Measurements from ENCODE around the gene CAMK4. TPM values are rescaled to one million over a fixed set of nuclear protein-coding genes. Genes with fewer than 3 reads are reported as not detected.

The CAMK4 gene
- total and polyA plus RNA-seq, 4 donors, result 0.27 to 1.4 (median 1.2) TPM

DNA sequence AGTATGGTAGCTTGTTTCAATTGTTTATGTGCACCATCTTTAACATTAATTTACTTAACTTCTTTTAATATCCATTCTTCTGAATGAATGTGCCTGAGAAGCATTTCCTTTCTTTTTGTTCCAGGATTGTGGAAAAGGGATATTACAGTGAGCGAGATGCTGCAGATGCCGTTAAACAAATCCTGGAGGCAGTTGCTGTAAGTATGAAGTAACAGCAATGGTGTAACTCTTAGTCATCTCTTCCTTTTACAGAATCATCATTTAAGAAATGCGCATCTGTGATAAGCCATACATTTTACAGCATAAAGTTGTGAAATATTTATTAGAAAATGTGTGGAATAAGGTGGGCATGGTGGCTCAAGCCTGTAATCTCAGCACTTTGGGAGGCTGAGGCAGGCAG, 170.4 kb downstream of the CAMK4 start:
- Histone ChIP-seq H3K36me3 (ENCODE audit: control insufficient read depth in 4 of 4, insufficient read depth in 3 of 4, low read depth in 1 of 4, low read length in 3 of 4) (no peaks in the 10 kb centered on the region), H3K4me1 (ENCODE audit: control insufficient read depth in 4 of 4, insufficient read depth in 4 of 4, low read length in 3 of 4) (no peaks in the 10 kb centered on the region), H3K27me3 (ENCODE audit: control insufficient read depth in 4 of 4, insufficient read depth in 4 of 4, low read length in 3 of 4) (no peaks in the 10 kb centered on the region), H3K9me3 (ENCODE audit: control insufficient read depth in 4 of 4, low read length in 3 of 4) (no peaks in the 10 kb centered on the region), H3K4me3 (ENCODE audit: low read depth in 1 of 3, low read length in 3 of 3) (no peak overlapping the region), H3K9ac (ENCODE audit: low read depth in 1 of 2, low read length in 2 of 2) (no peak overlapping the region), H3K27ac (ENCODE audit: low read depth in 1 of 2, low read length in 2 of 2) (no peak overlapping the region)
- no peak for TF ChIP-seq NR2F2 (IDR thresholded peaks at IDR 0.05)
- no peak for TF ChIP-seq HNF4A (conservative IDR thresholded peaks at IDR 0.05)
- TF ChIP-seq, protein P1, sequence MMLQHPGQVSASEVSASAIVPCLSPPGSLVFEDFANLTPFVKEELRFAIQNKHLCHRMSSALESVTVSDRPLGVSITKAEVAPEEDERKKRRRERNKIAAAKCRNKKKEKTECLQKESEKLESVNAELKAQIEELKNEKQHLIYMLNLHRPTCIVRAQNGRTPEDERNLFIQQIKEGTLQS (IDR thresholded peaks at IDR 0.05), result no peak
- no peak for TF ChIP-seq YY1 (IDR thresholded peaks at IDR 0.05)
- no peak for TF ChIP-seq GABPA (IDR thresholded peaks at IDR 0.05 in 1 of 2, conservative IDR thresholded peaks at IDR 0.05 in 1 of 2)
- no peak for TF ChIP-seq JUND (IDR thresholded peaks at IDR 0.05)
- TF ChIP-seq MAX (IDR thresholded peaks at IDR 0.05), result no peak
- TF ChIP-seq FOXA1 (IDR thresholded peaks at IDR 0.05), result no peak
- TF ChIP-seq ZBTB33 (IDR thresholded peaks at IDR 0.05), result no peak
- TF ChIP-seq, protein P2, sequence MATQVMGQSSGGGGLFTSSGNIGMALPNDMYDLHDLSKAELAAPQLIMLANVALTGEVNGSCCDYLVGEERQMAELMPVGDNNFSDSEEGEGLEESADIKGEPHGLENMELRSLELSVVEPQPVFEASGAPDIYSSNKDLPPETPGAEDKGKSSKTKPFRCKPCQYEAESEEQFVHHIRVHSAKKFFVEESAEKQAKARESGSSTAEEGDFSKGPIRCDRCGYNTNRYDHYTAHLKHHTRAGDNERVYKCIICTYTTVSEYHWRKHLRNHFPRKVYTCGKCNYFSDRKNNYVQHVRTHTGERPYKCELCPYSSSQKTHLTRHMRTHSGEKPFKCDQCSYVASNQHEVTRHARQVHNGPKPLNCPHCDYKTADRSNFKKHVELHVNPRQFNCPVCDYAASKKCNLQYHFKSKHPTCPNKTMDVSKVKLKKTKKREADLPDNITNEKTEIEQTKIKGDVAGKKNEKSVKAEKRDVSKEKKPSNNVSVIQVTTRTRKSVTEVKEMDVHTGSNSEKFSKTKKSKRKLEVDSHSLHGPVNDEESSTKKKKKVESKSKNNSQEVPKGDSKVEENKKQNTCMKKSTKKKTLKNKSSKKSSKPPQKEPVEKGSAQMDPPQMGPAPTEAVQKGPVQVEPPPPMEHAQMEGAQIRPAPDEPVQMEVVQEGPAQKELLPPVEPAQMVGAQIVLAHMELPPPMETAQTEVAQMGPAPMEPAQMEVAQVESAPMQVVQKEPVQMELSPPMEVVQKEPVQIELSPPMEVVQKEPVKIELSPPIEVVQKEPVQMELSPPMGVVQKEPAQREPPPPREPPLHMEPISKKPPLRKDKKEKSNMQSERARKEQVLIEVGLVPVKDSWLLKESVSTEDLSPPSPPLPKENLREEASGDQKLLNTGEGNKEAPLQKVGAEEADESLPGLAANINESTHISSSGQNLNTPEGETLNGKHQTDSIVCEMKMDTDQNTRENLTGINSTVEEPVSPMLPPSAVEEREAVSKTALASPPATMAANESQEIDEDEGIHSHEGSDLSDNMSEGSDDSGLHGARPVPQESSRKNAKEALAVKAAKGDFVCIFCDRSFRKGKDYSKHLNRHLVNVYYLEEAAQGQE (IDR thresholded peaks at IDR 0.05), result no peak
- no peak for TF ChIP-seq FOXA2 (IDR thresholded peaks at IDR 0.05)
- DNase-seq (ENCODE audit: low spot score), result no peak
- 95% methylated on average over 3 of the region's 3 CpGs for WGBS

DNA sequence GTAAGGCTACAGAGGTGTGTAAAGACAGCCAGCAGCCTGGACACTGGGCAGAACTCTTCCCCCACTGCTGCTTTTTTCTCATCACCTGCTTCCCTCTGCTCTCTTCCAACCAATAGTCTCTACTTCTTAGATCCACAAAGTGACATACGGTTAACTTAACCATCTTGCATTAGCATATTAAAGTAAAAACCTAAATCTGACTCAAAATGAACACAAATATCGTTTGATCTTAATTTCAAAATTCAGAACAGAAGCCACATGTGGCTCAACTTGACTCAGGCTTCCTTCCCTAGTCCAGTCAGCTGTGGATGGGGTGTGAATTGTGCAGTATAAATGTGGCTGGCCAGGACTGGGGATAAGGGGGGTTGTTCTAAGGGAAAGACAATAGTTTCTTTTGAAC, 173.8 kb downstream of the CAMK4 start:
- no peak overlapping the region for H3K27ac ChIP-seq (ENCODE audit: low read depth in 1 of 2, low read length in 2 of 2)
- WGBS, result 80% methylated on average over 2 of the region's 2 CpGs
- no peak overlapping the region for H3K4me3 ChIP-seq (ENCODE audit: low read depth in 1 of 3, low read length in 3 of 3)
- H3K9ac ChIP-seq (ENCODE audit: low read depth in 1 of 2, low read length in 2 of 2), result no peak overlapping the region
- H3K27me3 ChIP-seq (ENCODE audit: control insufficient read depth in 4 of 4, insufficient read depth in 4 of 4, low read length in 3 of 4), result no peaks in the 10 kb centered on the region
- H3K36me3 ChIP-seq (ENCODE audit: control insufficient read depth in 4 of 4, insufficient read depth in 3 of 4, low read depth in 1 of 4, low read length in 3 of 4), result no peaks in the 10 kb centered on the region
- TF ChIP-seq RXRA (IDR thresholded peaks at IDR 0.05) (no peak), GABPA (IDR thresholded peaks at IDR 0.05 in 1 of 2, conservative IDR thresholded peaks at IDR 0.05 in 1 of 2) (no peak), ZBTB33 (IDR thresholded peaks at IDR 0.05) (no peak), NR2F2 (IDR thresholded peaks at IDR 0.05) (no peak), EGR1 (IDR thresholded peaks at IDR 0.05; ENCODE audit: low read depth in 2 of 2) (no peak), TAF1 (conservative IDR thresholded peaks at IDR 0.05) (no peak), HNF4A (conservative IDR thresholded peaks at IDR 0.05) (no peak), FOXA2 (IDR thresholded peaks at IDR 0.05) (no peak), FOXA1 (IDR thresholded peaks at IDR 0.05) (no peak), SP1 (IDR thresholded peaks at IDR 0.05) (no peak), MAX (IDR thresholded peaks at IDR 0.05) (no peak)
- TF ChIP-seq, protein P2 (IDR thresholded peaks at IDR 0.05), result no peak
- TF ChIP-seq, protein P1 (IDR thresholded peaks at IDR 0.05), result no peak
- TF ChIP-seq, protein P3, sequence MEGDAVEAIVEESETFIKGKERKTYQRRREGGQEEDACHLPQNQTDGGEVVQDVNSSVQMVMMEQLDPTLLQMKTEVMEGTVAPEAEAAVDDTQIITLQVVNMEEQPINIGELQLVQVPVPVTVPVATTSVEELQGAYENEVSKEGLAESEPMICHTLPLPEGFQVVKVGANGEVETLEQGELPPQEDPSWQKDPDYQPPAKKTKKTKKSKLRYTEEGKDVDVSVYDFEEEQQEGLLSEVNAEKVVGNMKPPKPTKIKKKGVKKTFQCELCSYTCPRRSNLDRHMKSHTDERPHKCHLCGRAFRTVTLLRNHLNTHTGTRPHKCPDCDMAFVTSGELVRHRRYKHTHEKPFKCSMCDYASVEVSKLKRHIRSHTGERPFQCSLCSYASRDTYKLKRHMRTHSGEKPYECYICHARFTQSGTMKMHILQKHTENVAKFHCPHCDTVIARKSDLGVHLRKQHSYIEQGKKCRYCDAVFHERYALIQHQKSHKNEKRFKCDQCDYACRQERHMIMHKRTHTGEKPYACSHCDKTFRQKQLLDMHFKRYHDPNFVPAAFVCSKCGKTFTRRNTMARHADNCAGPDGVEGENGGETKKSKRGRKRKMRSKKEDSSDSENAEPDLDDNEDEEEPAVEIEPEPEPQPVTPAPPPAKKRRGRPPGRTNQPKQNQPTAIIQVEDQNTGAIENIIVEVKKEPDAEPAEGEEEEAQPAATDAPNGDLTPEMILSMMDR (IDR thresholded peaks at IDR 0.05; ENCODE audit: low read depth, low read length, missing input control), result no peak
- no peaks in the 10 kb centered on the region for H3K4me1 ChIP-seq (ENCODE audit: control insufficient read depth in 4 of 4, insufficient read depth in 4 of 4, low read length in 3 of 4)
- H3K9me3 ChIP-seq (ENCODE audit: control insufficient read depth in 4 of 4, low read length in 3 of 4), result no peaks in the 10 kb centered on the region
- DNase-seq (ENCODE audit: low spot score), result no peak
